H9 (cell line): Measurements from ENCODE around the gene URB1. TPM values are rescaled to one million over a fixed set of nuclear protein-coding genes. Genes with fewer than 3 reads are reported as not detected.

ENCODE experiments used
- DNase-seq: peaks from one replicate; pipeline ENCODE4 v3.0.0-alpha.2; 2017
- H2AFZ ChIP-seq: one replicate; pipeline ENCODE4 v1.6.1; 2013; ENCODE audit warnings: mild to moderate bottlenecking, low read length, control low read depth, moderate library complexity
- H2AK5ac ChIP-seq: 2 replicates; pipeline ENCODE4 v1.6.1; 2013; ENCODE audit warnings: low read length, control low read depth, mixed read lengths; ENCODE audit not compliant: insufficient read length
- H2BK120ac ChIP-seq: one replicate; pipeline ENCODE4 v1.6.1; 2013; ENCODE audit warnings: low read depth, mild to moderate bottlenecking, low read length, control low read depth, inconsistent platforms; ENCODE audit not compliant: poor library complexity, severe bottlenecking
- H2BK12ac ChIP-seq: 2 replicates; pipeline ENCODE4 v1.6.1; 2013; ENCODE audit warnings: low read length, control low read depth, mixed read lengths, low read depth; ENCODE audit not compliant: insufficient read length
- H2BK15ac ChIP-seq: 2 replicates; pipeline ENCODE4 v1.6.1; 2013; ENCODE audit warnings: low read depth, low read length, control low read depth
- H2BK20ac ChIP-seq: one replicate; pipeline ENCODE4 v1.6.1; 2013; ENCODE audit warnings: low read depth, mild to moderate bottlenecking, low read length, control low read depth, inconsistent platforms; ENCODE audit not compliant: poor library complexity, severe bottlenecking
- H2BK5ac ChIP-seq: 2 replicates; pipeline ENCODE4 v1.6.1; 2013; ENCODE audit warnings: low read length, control low read depth, mixed read lengths; ENCODE audit not compliant: insufficient read length
- H3K14ac ChIP-seq: 2 replicates; pipeline ENCODE4 v1.6.1; 2013; ENCODE audit warnings: low read length, control low read depth; ENCODE audit not compliant: insufficient read depth
- H3K18ac ChIP-seq: 2 replicates; pipeline ENCODE4 v1.6.1; 2013; ENCODE audit warnings: low read depth, mild to moderate bottlenecking, mixed read lengths, low read length, control low read depth; ENCODE audit not compliant: insufficient read length
- H3K23ac ChIP-seq: 2 replicates; pipeline ENCODE4 v1.6.1; 2013; ENCODE audit warnings: low read length, control low read depth, mixed read lengths, low read depth; ENCODE audit not compliant: insufficient read length
- H3K23me2 ChIP-seq: 2 replicates; pipeline ENCODE4 v1.6.1; 2013; ENCODE audit warnings: low read depth, mild to moderate bottlenecking, mixed read lengths, low read length, control low read depth; ENCODE audit not compliant: insufficient read length, poor library complexity, severe bottlenecking
- H3K27ac ChIP-seq: 2 replicates; pipeline ENCODE4 v1.5.1; 2013; ENCODE audit warnings: low read length, control low read depth, mixed read lengths, low read depth; ENCODE audit not compliant: insufficient read length
- H3K27me3 ChIP-seq: 2 replicates; pipeline ENCODE4 v1.6.1; 2013; ENCODE audit warnings: low read length, control low read depth, inconsistent platforms; ENCODE audit not compliant: insufficient read depth
- H3K4ac ChIP-seq: 2 replicates; pipeline ENCODE4 v1.6.1; 2013; ENCODE audit warnings: low read depth, mild to moderate bottlenecking, control low read depth, inconsistent platforms, low read length, moderate library complexity
- H3K4me1 ChIP-seq: 2 replicates; pipeline ENCODE4 v1.6.1; 2013; ENCODE audit warnings: low read length, control low read depth, inconsistent platforms; ENCODE audit not compliant: insufficient read depth
- H3K4me2 ChIP-seq: 2 replicates; pipeline ENCODE4 v1.6.1; 2013; ENCODE audit warnings: low read length, control low read depth, mixed read lengths; ENCODE audit not compliant: insufficient read length, insufficient read depth
- H3K56ac ChIP-seq: 2 replicates; pipeline ENCODE4 v1.6.1; 2013; ENCODE audit warnings: low read depth, mild to moderate bottlenecking, mixed read lengths, low read length, control low read depth; ENCODE audit not compliant: insufficient read length
- H3K79me1 ChIP-seq: 2 replicates; pipeline ENCODE4 v1.6.1; 2013; ENCODE audit warnings: low read depth, mild to moderate bottlenecking, moderate library complexity, low read length, control low read depth, inconsistent platforms; ENCODE audit not compliant: insufficient read depth, poor library complexity, severe bottlenecking
- H3K79me2 ChIP-seq: 2 replicates; pipeline ENCODE4 v1.6.1; 2013; ENCODE audit warnings: low read length, control low read depth, inconsistent platforms; ENCODE audit not compliant: insufficient read depth
- H3K9ac ChIP-seq: 2 replicates; pipeline ENCODE4 v1.6.1; 2013; ENCODE audit warnings: low read length, control low read depth, mixed read lengths; ENCODE audit not compliant: insufficient read length; ENCODE audit errors: extremely low read depth
- H3K9me3 ChIP-seq: one replicate; pipeline ENCODE4 v1.6.1; 2013; ENCODE audit warnings: low read depth, low read length, inconsistent platforms; ENCODE audit not compliant: control insufficient read depth
- H3T11ph ChIP-seq: one replicate; pipeline ENCODE4 v1.6.1; 2013; ENCODE audit warnings: mild to moderate bottlenecking, low read length, control low read depth, inconsistent platforms
- H4K20me1 ChIP-seq: one replicate; pipeline ENCODE4 v1.6.1; 2013; ENCODE audit not compliant: control insufficient read depth, insufficient read length, insufficient read depth
- H4K5ac ChIP-seq: 2 replicates; pipeline ENCODE4 v1.6.1; 2013; ENCODE audit warnings: low read depth, mild to moderate bottlenecking, mixed read lengths, low read length, control low read depth; ENCODE audit not compliant: insufficient read length
- H4K8ac ChIP-seq: replicated peaks from 2 replicates; pipeline ENCODE4 v1.6.1; 2013; ENCODE audit warnings: low read length, control low read depth, mixed read lengths, low read depth; ENCODE audit not compliant: insufficient read length
- H4K91ac ChIP-seq: 2 replicates; pipeline ENCODE4 v1.6.1; 2013; ENCODE audit warnings: low read depth, mild to moderate bottlenecking, moderate library complexity, mixed read lengths, low read length, control low read depth; ENCODE audit not compliant: insufficient read length
- H3K27ac Mint-ChIP-seq, 3 experiments: 2 replicates in 2 of 3; 3 replicates in 1 of 3; pipeline ENCODE4 v1.8.0; 2020 to 2021; ENCODE audit warnings: mixed read lengths in 3 of 3, mild to moderate bottlenecking in 1 of 3, moderate library complexity in 1 of 3
- H3K27me3 Mint-ChIP-seq: 2 replicates; pipeline ENCODE4 v1.8.0; 2021; ENCODE audit warnings: low read depth, mild to moderate bottlenecking, moderate library complexity, mixed read lengths
- H3K36me3 Mint-ChIP-seq, 3 experiments: 2 replicates in 2 of 3; 3 replicates in 1 of 3; pipeline ENCODE4 v1.8.0; 2020 to 2021; ENCODE audit warnings: low read depth in 3 of 3, mixed read lengths in 3 of 3; ENCODE audit not compliant: insufficient read depth in 1 of 3
- H3K4me1 Mint-ChIP-seq, 2 experiments: 2 replicates each; pipeline ENCODE4 v1.8.0; 2020; ENCODE audit warnings: mixed read lengths in 2 of 2
- H3K4me3 Mint-ChIP-seq, 2 experiments: 2 replicates in 1 of 2; 3 replicates in 1 of 2; pipeline ENCODE4 v1.8.0; 2020 to 2021; ENCODE audit warnings: mild to moderate bottlenecking in 2 of 2, mixed read lengths in 2 of 2, moderate library complexity in 1 of 2
- H3K9me3 Mint-ChIP-seq, 2 experiments: 2 replicates in 1 of 2; 3 replicates in 1 of 2; pipeline ENCODE4 v1.8.0; 2020; ENCODE audit warnings: mild to moderate bottlenecking in 2 of 2, mixed read lengths in 2 of 2, moderate library complexity in 1 of 2
- CTCF ChIP-seq: fragments of 200-600 bp; sonication (generic); conservative IDR thresholded peaks from 3 replicates; pipeline ENCODE4 v1.8.0; 2021; ENCODE audit warnings: antibody characterized with exemption, mild to moderate bottlenecking
- WGBS: extraction: QIAGEN DNeasy Blood & Tissue Kit; methylation state at CpG from one replicate; pipeline ENCODE4 v1.1.7; 2013; ENCODE audit warnings: missing lambda C conversion rate, low lambda C conversion rate, mixed read lengths; ENCODE audit not compliant: insufficient read length; ENCODE audit errors: extremely low coverage; 5-methylcytosine and 5-hydroxymethylcytosine counted together
- total RNA-seq: library from RNA; stranded (reverse); gene quantifications from 2 replicates; pipeline ENCODE4 v1.2.1, GENCODE V29; 2021

Gene URB1
- total RNA-seq, 1 experiment from 2014 or later, result 23.5 TPM

- H4K91ac ChIP-seq, result no peak overlapping the region
- no peak overlapping the region for H2AK5ac ChIP-seq
- H4K5ac ChIP-seq, result no peak overlapping the region
- peaks cover 9% of the 10 kb centered on the region for H3K23me2 ChIP-seq
- no peak for TF ChIP-seq CTCF
- H2BK15ac ChIP-seq, result no peak overlapping the region
- DNase-seq, result no peak
- H3K27ac ChIP-seq, result no peak overlapping the region
- peaks cover 47% of the 10 kb centered on the region for H3K79me2 ChIP-seq
- H4K8ac ChIP-seq, result no peak overlapping the region
- no peak overlapping the region for H3K56ac ChIP-seq
- no peaks in the 10 kb centered on the region for H3K27me3 ChIP-seq
- H3K27me3 Mint-ChIP-seq, result peaks cover 17% of the 10 kb centered on the region
- H3K9me3 ChIP-seq, result no peaks in the 10 kb centered on the region
- no peak overlapping the region for H2AFZ ChIP-seq
- H3K4ac ChIP-seq, result no peak overlapping the region
- H3K4me1 Mint-ChIP-seq, result peaks cover 21 to 34% of the 10 kb centered on the region in 2 experiments
- no peak overlapping the region for H3K4me2 ChIP-seq
- H3K18ac ChIP-seq, result no peak overlapping the region
- H2BK12ac ChIP-seq, result no peak overlapping the region
- H3K4me3 Mint-ChIP-seq, result peak overlapping the region in 1 of 2 experiments; percentile 12; a peak in 1 of 5 replicates
- no CpG with 5 or more reads among the region's 5 CpGs for WGBS
- H2BK20ac ChIP-seq, result no peak overlapping the region
- H3K9me3 Mint-ChIP-seq, result peaks cover 10 to 14% of the 10 kb centered on the region in 2 experiments; a peak in 4 of 5 replicates
- H3K9ac ChIP-seq, result no peak overlapping the region
- H3T11ph ChIP-seq, result no peak overlapping the region
- peaks cover 8% of the 10 kb centered on the region for H3K79me1 ChIP-seq
- no peak overlapping the region; a peak in 1 of 7 replicates for H3K27ac Mint-ChIP-seq
- peaks cover 18 to 32% (median 31%) of the 10 kb centered on the region in 3 experiments for H3K36me3 Mint-ChIP-seq
- H2BK5ac ChIP-seq, result no peak overlapping the region
- H3K23ac ChIP-seq, result no peak overlapping the region
- H4K20me1 ChIP-seq, result no peaks in the 10 kb centered on the region
- no peak overlapping the region for H3K14ac ChIP-seq
- H3K4me1 ChIP-seq, result no peaks in the 10 kb centered on the region; the same call in 1 of the 2 replicates
- no peak overlapping the region for H2BK120ac ChIP-seq
These were observed 3.3 kb downstream of the URB1 start for GRCh38 chr21:32389337-32390015.
